ENCODE measurements around the gene SHANK1.

Gene SHANK1

GRCh38 chr19:50720181-50720920 is 749 bp upstream of the SHANK1 start:
- CTCF ChIA-PET: interaction anchor here (0.6 to 2.1 kb wide), 9 partner anchors 15 to 415 kb away, joined by 3 to 8 read pairs (median 3); no protein-coding TSS in a partner anchor
- no peak overlapping the region for H3K27ac ChIP-seq (ENCODE audit: extremely low read depth, low read depth, low read length)
- H3K4me1 ChIP-seq (ENCODE audit: control insufficient read depth, insufficient read depth, low read length): peaks cover 3% of the 10 kb centered on the region; the same call in 1 of the 2 replicates
- POLR2A ChIA-PET: no interaction called here
- no peaks in the 10 kb centered on the region for H3K9me3 ChIP-seq (ENCODE audit: control insufficient read depth, insufficient read depth, low read depth, low read length)
- no peak overlapping the region for H3K4me3 ChIP-seq (ENCODE audit: low read depth, low read length)
- H3K36me3 ChIP-seq (ENCODE audit: control insufficient read depth in 2 of 2, insufficient read depth in 1 of 2, low read length in 2 of 2): no peaks in the 10 kb centered on the region
- TF ChIP-seq ZSCAN5A (tag by site-specific recombination; IDR thresholded peaks at IDR 0.05): no peak
- TF ChIP-seq, protein P1, sequence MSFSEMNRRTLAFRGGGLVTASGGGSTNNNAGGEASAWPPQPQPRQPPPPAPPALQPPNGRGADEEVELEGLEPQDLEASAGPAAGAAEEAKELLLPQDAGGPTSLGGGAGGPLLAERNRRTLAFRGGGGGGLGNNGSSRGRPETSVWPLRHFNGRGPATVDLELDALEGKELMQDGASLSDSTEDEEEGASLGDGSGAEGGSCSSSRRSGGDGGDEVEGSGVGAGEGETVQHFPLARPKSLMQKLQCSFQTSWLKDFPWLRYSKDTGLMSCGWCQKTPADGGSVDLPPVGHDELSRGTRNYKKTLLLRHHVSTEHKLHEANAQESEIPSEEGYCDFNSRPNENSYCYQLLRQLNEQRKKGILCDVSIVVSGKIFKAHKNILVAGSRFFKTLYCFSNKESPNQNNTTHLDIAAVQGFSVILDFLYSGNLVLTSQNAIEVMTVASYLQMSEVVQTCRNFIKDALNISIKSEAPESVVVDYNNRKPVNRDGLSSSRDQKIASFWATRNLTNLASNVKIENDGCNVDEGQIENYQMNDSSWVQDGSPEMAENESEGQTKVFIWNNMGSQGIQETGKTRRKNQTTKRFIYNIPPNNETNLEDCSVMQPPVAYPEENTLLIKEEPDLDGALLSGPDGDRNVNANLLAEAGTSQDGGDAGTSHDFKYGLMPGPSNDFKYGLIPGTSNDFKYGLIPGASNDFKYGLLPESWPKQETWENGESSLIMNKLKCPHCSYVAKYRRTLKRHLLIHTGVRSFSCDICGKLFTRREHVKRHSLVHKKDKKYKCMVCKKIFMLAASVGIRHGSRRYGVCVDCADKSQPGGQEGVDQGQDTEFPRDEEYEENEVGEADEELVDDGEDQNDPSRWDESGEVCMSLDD (tag by site-specific recombination; IDR thresholded peaks at IDR 0.05): peak; percentile 55; the same call in 1 of the 2 replicates
- TF ChIP-seq, protein P2, sequence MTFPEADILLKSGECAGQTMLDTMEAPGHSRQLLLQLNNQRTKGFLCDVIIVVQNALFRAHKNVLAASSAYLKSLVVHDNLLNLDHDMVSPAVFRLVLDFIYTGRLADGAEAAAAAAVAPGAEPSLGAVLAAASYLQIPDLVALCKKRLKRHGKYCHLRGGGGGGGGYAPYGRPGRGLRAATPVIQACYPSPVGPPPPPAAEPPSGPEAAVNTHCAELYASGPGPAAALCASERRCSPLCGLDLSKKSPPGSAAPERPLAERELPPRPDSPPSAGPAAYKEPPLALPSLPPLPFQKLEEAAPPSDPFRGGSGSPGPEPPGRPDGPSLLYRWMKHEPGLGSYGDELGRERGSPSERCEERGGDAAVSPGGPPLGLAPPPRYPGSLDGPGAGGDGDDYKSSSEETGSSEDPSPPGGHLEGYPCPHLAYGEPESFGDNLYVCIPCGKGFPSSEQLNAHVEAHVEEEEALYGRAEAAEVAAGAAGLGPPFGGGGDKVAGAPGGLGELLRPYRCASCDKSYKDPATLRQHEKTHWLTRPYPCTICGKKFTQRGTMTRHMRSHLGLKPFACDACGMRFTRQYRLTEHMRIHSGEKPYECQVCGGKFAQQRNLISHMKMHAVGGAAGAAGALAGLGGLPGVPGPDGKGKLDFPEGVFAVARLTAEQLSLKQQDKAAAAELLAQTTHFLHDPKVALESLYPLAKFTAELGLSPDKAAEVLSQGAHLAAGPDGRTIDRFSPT (tag by site-specific recombination; IDR thresholded peaks at IDR 0.05): peak; percentile 83

- H3K4me3 ChIP-seq (ENCODE audit: low read depth, low read length): peak overlapping the region; percentile 30
- POLR2A ChIA-PET: interaction anchor here (0.9 kb wide), 1 partner anchor 9 kb away, joined by 3 read pairs; no protein-coding TSS in a partner anchor
- H3K27ac ChIP-seq (ENCODE audit: extremely low read depth, low read depth, low read length): no peak overlapping the region
- CTCF ChIA-PET: no interaction called here
- no peak for TF ChIP-seq ZNF596 (tag by site-specific recombination; IDR thresholded peaks at IDR 0.05)
- TF ChIP-seq ZNF560 (tag by site-specific recombination; IDR thresholded peaks at IDR 0.05; ENCODE audit: borderline replicate concordance): no peak
- TF ChIP-seq, protein P3, sequence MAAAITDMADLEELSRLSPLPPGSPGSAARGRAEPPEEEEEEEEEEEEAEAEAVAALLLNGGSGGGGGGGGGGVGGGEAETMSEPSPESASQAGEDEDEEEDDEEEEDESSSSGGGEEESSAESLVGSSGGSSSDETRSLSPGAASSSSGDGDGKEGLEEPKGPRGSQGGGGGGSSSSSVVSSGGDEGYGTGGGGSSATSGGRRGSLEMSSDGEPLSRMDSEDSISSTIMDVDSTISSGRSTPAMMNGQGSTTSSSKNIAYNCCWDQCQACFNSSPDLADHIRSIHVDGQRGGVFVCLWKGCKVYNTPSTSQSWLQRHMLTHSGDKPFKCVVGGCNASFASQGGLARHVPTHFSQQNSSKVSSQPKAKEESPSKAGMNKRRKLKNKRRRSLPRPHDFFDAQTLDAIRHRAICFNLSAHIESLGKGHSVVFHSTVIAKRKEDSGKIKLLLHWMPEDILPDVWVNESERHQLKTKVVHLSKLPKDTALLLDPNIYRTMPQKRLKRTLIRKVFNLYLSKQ (tag by site-specific recombination; IDR thresholded peaks at IDR 0.05; ENCODE audit: borderline replicate concordance): no peak
- TF ChIP-seq ZBTB21 (tag by site-specific recombination; IDR thresholded peaks at IDR 0.05): no peak
- TF ChIP-seq ZNF341 (tag by site-specific recombination; IDR thresholded peaks at IDR 0.05; ENCODE audit: low read depth): no peak
- TF ChIP-seq HOXA7 (CRISPR knock-in tag; IDR thresholded peaks at IDR 0.05; ENCODE audit: borderline replicate concordance): no peak
- no peak for TF ChIP-seq ZNF707 (tag by site-specific recombination; IDR thresholded peaks at IDR 0.05)
- no peak for TF ChIP-seq KLF16 (tag by site-specific recombination; IDR thresholded peaks at IDR 0.05)
- TF ChIP-seq REPIN1 (tag by site-specific recombination; IDR thresholded peaks at IDR 0.05; ENCODE audit: low read depth): no peak
- TF ChIP-seq ZNF37A (tag by site-specific recombination; IDR thresholded peaks at IDR 0.05): no peak
- 0 out of 2 replicates have a peak, but pooled peaks have one; percentile 2 for TF ChIP-seq GLIS2 (tag by site-specific recombination; IDR thresholded peaks at IDR 0.05)
- TF ChIP-seq, protein P4, sequence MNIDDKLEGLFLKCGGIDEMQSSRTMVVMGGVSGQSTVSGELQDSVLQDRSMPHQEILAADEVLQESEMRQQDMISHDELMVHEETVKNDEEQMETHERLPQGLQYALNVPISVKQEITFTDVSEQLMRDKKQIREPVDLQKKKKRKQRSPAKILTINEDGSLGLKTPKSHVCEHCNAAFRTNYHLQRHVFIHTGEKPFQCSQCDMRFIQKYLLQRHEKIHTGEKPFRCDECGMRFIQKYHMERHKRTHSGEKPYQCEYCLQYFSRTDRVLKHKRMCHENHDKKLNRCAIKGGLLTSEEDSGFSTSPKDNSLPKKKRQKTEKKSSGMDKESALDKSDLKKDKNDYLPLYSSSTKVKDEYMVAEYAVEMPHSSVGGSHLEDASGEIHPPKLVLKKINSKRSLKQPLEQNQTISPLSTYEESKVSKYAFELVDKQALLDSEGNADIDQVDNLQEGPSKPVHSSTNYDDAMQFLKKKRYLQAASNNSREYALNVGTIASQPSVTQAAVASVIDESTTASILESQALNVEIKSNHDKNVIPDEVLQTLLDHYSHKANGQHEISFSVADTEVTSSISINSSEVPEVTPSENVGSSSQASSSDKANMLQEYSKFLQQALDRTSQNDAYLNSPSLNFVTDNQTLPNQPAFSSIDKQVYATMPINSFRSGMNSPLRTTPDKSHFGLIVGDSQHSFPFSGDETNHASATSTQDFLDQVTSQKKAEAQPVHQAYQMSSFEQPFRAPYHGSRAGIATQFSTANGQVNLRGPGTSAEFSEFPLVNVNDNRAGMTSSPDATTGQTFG (tag by site-specific recombination; IDR thresholded peaks at IDR 0.05; ENCODE audit: borderline replicate concordance): no peak
- TF ChIP-seq, protein P5, sequence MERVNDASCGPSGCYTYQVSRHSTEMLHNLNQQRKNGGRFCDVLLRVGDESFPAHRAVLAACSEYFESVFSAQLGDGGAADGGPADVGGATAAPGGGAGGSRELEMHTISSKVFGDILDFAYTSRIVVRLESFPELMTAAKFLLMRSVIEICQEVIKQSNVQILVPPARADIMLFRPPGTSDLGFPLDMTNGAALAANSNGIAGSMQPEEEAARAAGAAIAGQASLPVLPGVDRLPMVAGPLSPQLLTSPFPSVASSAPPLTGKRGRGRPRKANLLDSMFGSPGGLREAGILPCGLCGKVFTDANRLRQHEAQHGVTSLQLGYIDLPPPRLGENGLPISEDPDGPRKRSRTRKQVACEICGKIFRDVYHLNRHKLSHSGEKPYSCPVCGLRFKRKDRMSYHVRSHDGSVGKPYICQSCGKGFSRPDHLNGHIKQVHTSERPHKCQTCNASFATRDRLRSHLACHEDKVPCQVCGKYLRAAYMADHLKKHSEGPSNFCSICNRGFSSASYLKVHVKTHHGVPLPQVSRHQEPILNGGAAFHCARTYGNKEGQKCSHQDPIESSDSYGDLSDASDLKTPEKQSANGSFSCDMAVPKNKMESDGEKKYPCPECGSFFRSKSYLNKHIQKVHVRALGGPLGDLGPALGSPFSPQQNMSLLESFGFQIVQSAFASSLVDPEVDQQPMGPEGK (tag by site-specific recombination; IDR thresholded peaks at IDR 0.05): 0 out of 2 replicates have a peak, but pooled peaks have one; percentile 5
- no peak for TF ChIP-seq ZNF76 (tag by site-specific recombination; IDR thresholded peaks at IDR 0.05; ENCODE audit: borderline replicate concordance, low read depth)
- no peak for TF ChIP-seq ZNF19 (tag by site-specific recombination; IDR thresholded peaks at IDR 0.05; ENCODE audit: low read depth)
- no peak for TF ChIP-seq ZSCAN5A (tag by site-specific recombination; IDR thresholded peaks at IDR 0.05)
- no peaks in the 10 kb centered on the region for H3K9me3 ChIP-seq (ENCODE audit: control insufficient read depth, insufficient read depth, low read depth, low read length)
- H3K36me3 ChIP-seq (ENCODE audit: control insufficient read depth in 2 of 2, insufficient read depth in 1 of 2, low read length in 2 of 2): no peaks in the 10 kb centered on the region
- peaks cover under 1% of the 10 kb centered on the region; the same call in 1 of the 2 replicates for H3K4me1 ChIP-seq (ENCODE audit: control insufficient read depth, insufficient read depth, low read length)
These were observed 525 bp downstream of the SHANK1 start for GRCh38 chr19:50719119-50719435.
